Hepatocyte (in vitro differentiated cells): ENCODE measurements around the gene CLSTN3. TPM values are rescaled to one million over a fixed set of nuclear protein-coding genes. Genes with fewer than 3 reads are reported as not detected.

ENCODE experiments used
- DNase-seq: peaks from one replicate; pipeline ENCODE4 v3.0.0-alpha.2; 2016; ENCODE audit warnings: low spot score
- H2AFZ ChIP-seq: fragments of 200-600 bp; sonication (generic); 2 replicates; pipeline ENCODE4 v1.6.0; 2016; ENCODE audit warnings: antibody characterized with exemption, mild to moderate bottlenecking
- H3K27ac ChIP-seq: fragments of 200-600 bp; sonication (generic); 2 replicates; pipeline ENCODE4 v1.5.1; 2016; ENCODE audit warnings: mild to moderate bottlenecking
- H3K27me3 ChIP-seq: fragments of 200-600 bp; sonication (generic); 2 replicates; pipeline ENCODE4 v1.6.1; 2016
- H3K36me3 ChIP-seq: fragments of 200-600 bp; sonication (generic); replicated peaks from 2 replicates; pipeline ENCODE4 v1.5.1; 2016; ENCODE audit warnings: low read depth; ENCODE audit not compliant: insufficient read depth
- H3K4me1 ChIP-seq: fragments of 200-600 bp; sonication (generic); 2 replicates; pipeline ENCODE4 v1.5.1; 2016; ENCODE audit warnings: mild to moderate bottlenecking, moderate library complexity; ENCODE audit not compliant: insufficient read depth
- H3K4me2 ChIP-seq: fragments of 200-600 bp; sonication (generic); 2 replicates; pipeline ENCODE4 v1.6.0; 2016
- H3K4me3 ChIP-seq: fragments of 200-600 bp; sonication (generic); 2 replicates; pipeline ENCODE4 v1.5.1; 2016; ENCODE audit warnings: mild to moderate bottlenecking
- H3K79me2 ChIP-seq: fragments of 200-600 bp; sonication (generic); 2 replicates; pipeline ENCODE4 v1.6.0; 2017; ENCODE audit warnings: mild to moderate bottlenecking
- H3K9me2 ChIP-seq: fragments of 200-600 bp; sonication (generic); replicated peaks from 2 replicates; pipeline ENCODE4 v1.6.0; 2017; ENCODE audit warnings: mild to moderate bottlenecking; ENCODE audit not compliant: insufficient read depth
- H3K9me3 ChIP-seq: fragments of 200-600 bp; sonication (generic); 2 replicates; pipeline ENCODE4 v1.5.1; 2016; ENCODE audit warnings: low read depth, mild to moderate bottlenecking
- H4K20me1 ChIP-seq: fragments of 200-600 bp; sonication (generic); 2 replicates; pipeline ENCODE4 v1.6.0; 2016; ENCODE audit warnings: mild to moderate bottlenecking; ENCODE audit not compliant: insufficient read depth, poor library complexity, severe bottlenecking
- CTCF ChIP-seq: fragments of 200-600 bp; sonication (generic); IDR thresholded peaks from 2 replicates; pipeline ENCODE4 v1.5.1; 2016; ENCODE audit warnings: antibody characterized with exemption, mild to moderate bottlenecking; ENCODE audit not compliant: poor library complexity
- EZH2 ChIP-seq: fragments of 200-600 bp; sonication (generic); IDR thresholded peaks from 2 replicates; pipeline ENCODE4 v1.6.1; 2016; ENCODE audit warnings: antibody characterized with exemption, mild to moderate bottlenecking, borderline replicate concordance
- EZH2phosphoT487 ChIP-seq: fragments of 200-600 bp; sonication (generic); IDR thresholded peaks from one replicate; pipeline ENCODE4 v1.6.1; 2018; ENCODE audit warnings: antibody characterized with exemption, mild to moderate bottlenecking, low read depth, moderate library complexity; ENCODE audit not compliant: unreplicated experiment, severe bottlenecking
- WGBS: methylation state at CpG from one replicate; pipeline ENCODE4 v1.1.6; 2016; ENCODE audit warnings: low lambda C conversion rate; ENCODE audit errors: missing lambda C conversion rate; 5-methylcytosine and 5-hydroxymethylcytosine counted together
- polyA plus RNA-seq: library from polyadenylated mRNA; unstranded; fragments of >200 nt; fragmentation: Nextera tagmentation; extraction: Ambion mirVana; gene quantifications from 2 replicates; pipeline ENCODE4 v1.2.1, GENCODE V29; 2016
- total RNA-seq: library from RNA; depleted of rRNA; stranded (reverse); fragments of >200 nt; gene quantifications from 2 replicates; pipeline ENCODE4 v1.2.3, GENCODE V29; 2014

CLSTN3 gene
- total RNA-seq (38.0 and 57.0 TPM in 2 replicates), polyA plus RNA-seq (37.8 and 39.5 TPM in 2 replicates)

- Histone ChIP-seq H3K27me3 (no peaks in the 10 kb centered on the region), H2AFZ (peak within 1 kb of the TSS; percentile 70), H3K27ac (peak within 1 kb of the TSS; percentile 89), H3K4me2 (peak within 1 kb of the TSS; percentile 100), H3K9me3 (no peaks in the 10 kb centered on the region), H3K9me2 (no peaks in the 10 kb centered on the region), H3K4me1 (peaks cover 6% of the 10 kb centered on the region), H3K79me2 (peaks cover 7% of the 10 kb centered on the region), H4K20me1 (no peaks in the 10 kb centered on the region), H3K4me3 (peak within 1 kb of the TSS; percentile 50), H3K36me3 (no peaks in the 10 kb centered on the region)
- TF ChIP-seq EZH2phosphoT487: no peak
- no peak for TF ChIP-seq CTCF
- TF ChIP-seq EZH2: no peak
- peak; percentile 92 for DNase-seq
- WGBS: 2% methylated on average over 25 of the region's 40 CpGs
Measured at GRCh38 chr12:7129872-7130691, at the start of gene CLSTN3. CLSTN3 (plus strand) TSS chr12:7130371; CDS start chr12:7130649, 278 bp downstream.

GRCh38 chr12:7081037-7081436 lies 49.1 kb upstream of the CLSTN3 start:
- no peaks in the 10 kb centered on the region for H4K20me1 ChIP-seq
- no peaks in the 10 kb centered on the region for H3K27me3 ChIP-seq
- H2AFZ ChIP-seq: no peak overlapping the region
- H3K36me3 ChIP-seq: no peaks in the 10 kb centered on the region
- H3K9me2 ChIP-seq: no peaks in the 10 kb centered on the region
- TF ChIP-seq EZH2 (no peak), CTCF (no peak), EZH2phosphoT487 (no peak)
- H3K79me2 ChIP-seq: no peaks in the 10 kb centered on the region
- H3K4me3 ChIP-seq: no peak overlapping the region
- no peak for DNase-seq
- peaks cover 8% of the 10 kb centered on the region for H3K4me1 ChIP-seq
- no peaks in the 10 kb centered on the region for H3K9me3 ChIP-seq
- H3K4me2 ChIP-seq: no peak overlapping the region
- WGBS: 97% methylated on average over 14 of the region's 14 CpGs
- no peak overlapping the region for H3K27ac ChIP-seq

GRCh38 chr12:7083125-7083524 lies 47.0 kb upstream of the CLSTN3 start:
- H3K36me3 ChIP-seq: no peaks in the 10 kb centered on the region
- no peaks in the 10 kb centered on the region for H4K20me1 ChIP-seq
- no peaks in the 10 kb centered on the region for H3K27me3 ChIP-seq
- no peaks in the 10 kb centered on the region for H3K9me3 ChIP-seq
- no peaks in the 10 kb centered on the region for H3K9me2 ChIP-seq
- no peak overlapping the region for H2AFZ ChIP-seq
- no peak overlapping the region for H3K27ac ChIP-seq
- H3K4me2 ChIP-seq: no peak overlapping the region
- H3K4me3 ChIP-seq: no peak overlapping the region
- no peak for TF ChIP-seq EZH2phosphoT487
- DNase-seq: no peak
- peaks cover 8% of the 10 kb centered on the region for H3K4me1 ChIP-seq
- H3K79me2 ChIP-seq: no peaks in the 10 kb centered on the region

GRCh38 chr12:7089196-7089871 lies 40.8 kb upstream of the CLSTN3 start:
- DNase-seq: no peak
- Histone ChIP-seq H3K27me3 (no peaks in the 10 kb centered on the region), H3K9me2 (no peaks in the 10 kb centered on the region), H3K79me2 (no peaks in the 10 kb centered on the region), H3K4me1 (no peaks in the 10 kb centered on the region), H3K36me3 (no peaks in the 10 kb centered on the region), H3K4me2 (no peak overlapping the region), H3K27ac (no peak overlapping the region), H2AFZ (no peak overlapping the region), H4K20me1 (no peaks in the 10 kb centered on the region), H3K9me3 (no peaks in the 10 kb centered on the region), H3K4me3 (no peak overlapping the region)
- 93% methylated on average over 11 of the region's 11 CpGs for WGBS
- TF ChIP-seq EZH2 (no peak), EZH2phosphoT487 (no peak), CTCF (no peak)
